DOHH2 (cell line): ENCODE results near the gene OR10H2.

ENCODE experiments used
- CTCF ChIP-seq: fragments of 200-600 bp; sonication (generic); IDR thresholded peaks from one replicate; pipeline ENCODE4 v1.5.1; 2014; ENCODE audit warnings: antibody characterized with exemption, mild to moderate bottlenecking, low read depth, low read length; ENCODE audit not compliant: poor library complexity, severe bottlenecking
- EZH2phosphoT487 ChIP-seq: fragments of 200-600 bp; sonication (generic); IDR thresholded peaks from 2 replicates; pipeline ENCODE4 v1.6.1; 2017; ENCODE audit warnings: borderline replicate concordance, mild to moderate bottlenecking, antibody characterized with exemption, low read length, moderate library complexity, mixed read lengths

- TF ChIP-seq CTCF (no peak), EZH2phosphoT487 (no peak)
Observed at GRCh38 chr19:15679089-15679488, 48.7 kb upstream of the OR10H2 start.
